ENCODE results near the gene PLA2G5. TPM values are rescaled to one million over a fixed set of nuclear protein-coding genes. Genes with fewer than 3 reads are reported as not detected.

Gene PLA2G5
- total RNA-seq, 1 experiment from 2014 or later: not detected

- no peak for TF ChIP-seq CTCF (IDR thresholded peaks at IDR 0.05; ENCODE audit: unreplicated experiment)
- Mint-ChIP-seq H3K27me3 (ENCODE audit: unreplicated experiment) (peaks cover 16% of the 10 kb centered on the region), H3K4me1 (ENCODE audit: low read depth, unreplicated experiment) (peaks cover 15% of the 10 kb centered on the region), H3K27ac (ENCODE audit: unreplicated experiment) (peak overlapping the region; percentile 78), H3K9me3 (ENCODE audit: low read depth, unreplicated experiment) (no peaks in the 10 kb centered on the region), H3K4me3 (ENCODE audit: low read depth, unreplicated experiment) (no peak overlapping the region), H3K36me3 (ENCODE audit: insufficient read depth, unreplicated experiment) (peaks cover 7% of the 10 kb centered on the region)
- BruUV-seq (replicated peaks): no TSS peak
- CTCF ChIA-PET: interaction anchor here (0.6 kb wide), 1 partner anchor 479 kb away, joined by 4 read pairs; no protein-coding TSS in a partner anchor
- intact Hi-C loops (cut with micrococcal nuclease; ENCODE audit: unreplicated experiment): no loop called here
- no peak for DNase-seq
Observed at GRCh38 chr1:20114021-20114648, 44.1 kb downstream of the PLA2G5 start.

- intact Hi-C loops (cut with micrococcal nuclease; ENCODE audit: unreplicated experiment): no loop called here
Observed at GRCh38 chr1:20115479-20115878, 45.5 kb downstream of the PLA2G5 start.

GRCh38 chr1:20115916-20116315 lies 45.9 kb downstream of the PLA2G5 start:
- no TSS peak for BruUV-seq (replicated peaks)
- Mint-ChIP-seq H3K4me1 (ENCODE audit: low read depth, unreplicated experiment) (peaks cover 15% of the 10 kb centered on the region), H3K36me3 (ENCODE audit: insufficient read depth, unreplicated experiment) (no peaks in the 10 kb centered on the region), H3K9me3 (ENCODE audit: low read depth, unreplicated experiment) (no peaks in the 10 kb centered on the region), H3K4me3 (ENCODE audit: low read depth, unreplicated experiment) (no peak overlapping the region), H3K27me3 (ENCODE audit: unreplicated experiment) (peaks cover 33% of the 10 kb centered on the region), H3K27ac (ENCODE audit: unreplicated experiment) (no peak overlapping the region)
- TF ChIP-seq CTCF (IDR thresholded peaks at IDR 0.05; ENCODE audit: unreplicated experiment): no peak
- CTCF ChIA-PET: no interaction called here
- intact Hi-C loops (cut with micrococcal nuclease; ENCODE audit: unreplicated experiment): no loop called here
- DNase-seq: no peak

More at GRCh38 chr1:20115479-20115878, 45.5 kb downstream of the PLA2G5 start:
- BruUV-seq (replicated peaks): no TSS peak
- Mint-ChIP-seq H3K4me1 (ENCODE audit: low read depth, unreplicated experiment) (peaks cover 15% of the 10 kb centered on the region), H3K27ac (ENCODE audit: unreplicated experiment) (no peak overlapping the region), H3K9me3 (ENCODE audit: low read depth, unreplicated experiment) (no peaks in the 10 kb centered on the region), H3K27me3 (ENCODE audit: unreplicated experiment) (peaks cover 29% of the 10 kb centered on the region), H3K36me3 (ENCODE audit: insufficient read depth, unreplicated experiment) (peaks cover 4% of the 10 kb centered on the region), H3K4me3 (ENCODE audit: low read depth, unreplicated experiment) (no peak overlapping the region)
- DNase-seq: no peak
- CTCF ChIA-PET: no interaction called here
- TF ChIP-seq CTCF (IDR thresholded peaks at IDR 0.05; ENCODE audit: unreplicated experiment): no peak

- no TSS peak for BruUV-seq (replicated peaks)
- no peak for TF ChIP-seq CTCF (IDR thresholded peaks at IDR 0.05; ENCODE audit: unreplicated experiment)
- H3K27ac Mint-ChIP-seq (ENCODE audit: unreplicated experiment): no peak overlapping the region
- peaks cover 15% of the 10 kb centered on the region for H3K4me1 Mint-ChIP-seq (ENCODE audit: low read depth, unreplicated experiment)
- CTCF ChIA-PET: no interaction called here
- H3K9me3 Mint-ChIP-seq (ENCODE audit: low read depth, unreplicated experiment): no peaks in the 10 kb centered on the region
- H3K27me3 Mint-ChIP-seq (ENCODE audit: unreplicated experiment): peaks cover 47% of the 10 kb centered on the region
- DNase-seq: no peak
- no peaks in the 10 kb centered on the region for H3K36me3 Mint-ChIP-seq (ENCODE audit: insufficient read depth, unreplicated experiment)
- H3K4me3 Mint-ChIP-seq (ENCODE audit: low read depth, unreplicated experiment): no peak overlapping the region
- intact Hi-C loops (cut with micrococcal nuclease; ENCODE audit: unreplicated experiment): no loop called here
Observed at GRCh38 chr1:20117236-20117635, 47.2 kb downstream of the PLA2G5 start.
